GM18861 (cell line): Measurements from ENCODE around the gene CERS6.
"Not testable (repeated sequence)": the region's sequence is repeated elsewhere in the genome, so short reads cannot be mapped to it uniquely, and the experiment has no call there.

Experiments used
- ATAC-seq: cut with Tn5 transposase; IDR thresholded peaks from one replicate; pipeline ENCODE4 v1.9.1; 2021; ENCODE audit not compliant: unreplicated experiment

Gene CERS6

DNA sequence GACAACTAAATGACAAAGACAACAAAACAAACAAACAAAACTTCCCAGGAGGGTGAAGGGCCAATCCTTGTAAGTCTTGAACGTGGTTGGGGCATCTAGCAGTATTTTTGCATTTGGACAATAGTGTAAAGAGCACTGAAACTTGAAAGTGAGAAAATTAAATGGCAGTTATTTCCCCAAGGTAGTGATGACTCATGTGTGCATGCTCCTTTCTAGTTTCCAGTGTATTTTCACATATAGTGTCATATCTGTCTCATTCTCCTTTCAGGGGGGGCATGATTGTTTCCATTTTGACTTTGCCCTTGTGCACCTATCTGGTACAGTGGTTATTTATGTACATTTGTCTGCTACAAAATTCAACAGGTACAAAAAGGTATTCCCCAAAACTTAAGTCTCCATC lies 39.5 kb downstream of the CERS6 start:
- peak; percentile 91 for ATAC-seq

DNA sequence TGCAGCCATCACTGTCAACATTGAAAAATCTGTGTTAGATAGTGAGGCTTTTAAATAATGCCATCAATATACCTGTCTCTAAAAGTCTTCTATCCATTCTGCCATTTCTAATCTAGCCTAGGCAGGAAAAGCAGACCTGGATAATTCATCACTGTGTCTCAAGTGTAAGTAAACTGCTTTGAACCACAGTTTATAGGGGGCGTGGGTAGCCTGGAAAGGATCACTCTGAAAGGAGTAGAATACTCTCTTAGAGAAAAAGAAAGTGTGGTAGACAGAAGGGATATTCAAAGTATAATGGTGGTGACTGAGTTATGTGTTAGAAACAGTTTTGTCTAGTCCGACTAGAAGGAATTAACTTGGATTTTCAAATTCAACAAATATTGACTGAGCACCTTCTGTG lies 40.8 kb downstream of the CERS6 start:
- no peak for ATAC-seq

DNA sequence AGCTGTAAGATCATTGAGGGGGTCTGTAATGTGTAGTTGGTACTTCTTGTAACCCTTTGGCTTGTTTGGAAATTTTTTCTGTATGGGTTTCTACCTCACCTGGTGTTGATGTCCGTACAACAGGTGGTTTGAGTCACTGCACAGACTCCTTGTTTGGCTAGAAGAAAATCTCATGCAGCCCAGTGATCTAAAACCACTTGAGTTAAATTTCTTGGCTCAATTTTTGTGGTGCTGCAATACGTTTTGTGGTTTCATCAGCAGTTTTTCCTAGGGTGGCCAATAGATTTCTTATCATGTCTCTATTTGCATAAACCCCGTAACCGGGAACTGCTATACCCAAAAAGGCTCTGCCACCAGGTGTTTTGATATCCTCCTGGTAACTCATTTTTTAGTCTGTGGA lies 43.4 kb downstream of the CERS6 start:
- ATAC-seq: no peak

DNA sequence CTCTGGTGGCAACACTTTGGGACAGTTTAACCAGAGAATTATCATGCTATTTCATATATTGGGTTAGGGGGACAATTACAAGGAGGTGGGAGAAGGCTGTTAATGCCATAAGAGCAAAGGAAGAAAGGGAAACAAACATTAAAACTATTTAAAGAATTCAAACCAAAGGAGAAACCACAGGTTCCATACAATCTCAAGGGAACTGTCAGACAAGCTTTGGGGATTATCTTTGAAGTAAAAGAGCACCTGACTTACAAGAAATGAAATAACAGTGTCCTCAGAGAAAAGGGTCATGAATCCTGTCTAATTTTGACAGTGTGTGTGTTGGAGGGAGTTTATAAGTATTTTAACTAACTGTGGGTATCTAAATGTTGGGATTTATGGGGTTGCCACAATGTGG lies 44.4 kb downstream of the CERS6 start:
- no peak for ATAC-seq

DNA sequence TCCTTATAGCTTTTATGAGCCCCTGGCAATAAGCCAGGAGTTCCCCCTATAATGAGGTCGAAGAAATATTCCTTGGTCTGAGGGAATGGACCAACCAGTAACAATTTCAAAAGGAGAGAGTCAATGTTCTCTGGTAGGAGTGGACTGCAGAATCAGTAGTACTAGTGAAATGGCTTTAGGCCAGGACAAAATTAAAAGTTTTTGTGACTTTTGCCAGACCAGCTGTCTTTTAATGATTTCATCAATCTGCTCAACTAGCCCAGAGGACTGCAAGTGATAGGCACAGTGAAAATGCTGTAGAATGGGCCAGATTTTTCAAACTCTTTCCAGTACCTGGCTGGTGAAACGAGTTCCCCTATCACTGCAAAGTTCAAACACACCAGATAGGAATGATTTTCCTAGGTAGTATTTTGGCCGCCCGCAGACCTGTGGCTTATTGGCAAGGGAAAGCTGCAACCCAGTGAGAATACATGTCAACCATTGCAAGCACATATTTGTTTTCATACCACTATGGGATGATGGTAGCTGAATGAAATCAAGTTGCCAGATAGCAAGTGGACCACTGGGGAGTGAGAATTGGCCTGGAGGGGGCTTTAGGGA lies 45.5 kb downstream of the CERS6 start:
- no peak for ATAC-seq

DNA sequence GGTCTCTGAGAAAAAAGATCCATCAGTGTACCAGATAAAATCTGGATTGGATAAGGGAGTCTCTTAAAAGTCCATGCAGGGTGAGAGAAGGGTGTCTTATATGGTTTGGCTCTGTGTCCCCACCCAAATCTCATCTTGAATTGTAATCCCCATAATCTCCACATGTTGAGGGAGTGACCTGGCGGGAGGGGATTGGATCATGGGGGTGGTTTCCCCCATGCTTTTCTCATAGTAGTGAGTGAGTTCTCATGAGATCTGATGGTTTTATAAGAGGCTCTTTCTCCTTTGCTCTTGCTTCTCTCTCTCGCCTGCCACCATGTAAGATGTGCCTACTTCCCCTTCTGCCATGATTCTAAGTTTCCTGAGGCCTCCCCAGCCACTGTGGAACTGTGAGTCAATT lies 46.8 kb downstream of the CERS6 start:
- not testable (repeated sequence) for ATAC-seq

DNA sequence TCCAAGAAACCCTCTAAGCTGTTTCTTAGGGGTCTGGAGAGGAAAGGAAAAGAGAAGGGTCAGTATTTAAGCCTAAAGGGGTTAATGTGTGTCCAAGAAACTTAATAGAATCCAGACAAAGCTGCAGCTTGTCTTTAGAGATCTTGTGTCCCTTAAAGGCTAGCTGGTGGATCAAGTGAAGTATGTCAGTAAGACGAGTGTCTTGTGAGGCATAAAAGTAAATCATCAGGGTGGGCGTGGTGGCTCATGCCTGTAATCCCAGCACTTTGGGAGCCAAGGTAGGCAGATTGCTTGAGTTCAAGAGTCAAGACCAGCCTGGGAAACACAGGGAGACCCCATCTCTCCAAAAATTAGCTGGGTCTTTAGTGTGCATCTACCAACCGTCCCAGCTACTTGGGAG lies 47.8 kb downstream of the CERS6 start:
- ATAC-seq: no peak

DNA sequence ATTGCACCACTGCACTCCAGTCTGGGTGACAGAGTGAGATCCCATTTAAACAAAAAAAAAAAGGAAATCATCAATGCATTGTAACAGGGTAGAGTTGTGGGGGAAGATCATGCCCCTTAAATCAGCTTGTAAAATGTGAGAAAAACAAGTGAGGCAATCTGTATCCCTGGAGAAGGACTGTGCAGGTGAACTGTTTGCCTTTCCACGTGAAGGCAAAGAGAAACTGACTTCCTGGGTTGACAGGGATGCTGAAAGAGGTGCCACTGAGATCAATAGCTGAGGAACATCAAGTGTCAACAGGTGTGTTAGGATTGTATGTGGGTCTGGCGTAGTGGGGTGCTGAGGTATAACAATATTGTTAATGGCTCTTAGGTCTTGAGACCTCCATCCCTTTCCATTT lies 48.3 kb downstream of the CERS6 start:
- no peak for ATAC-seq

DNA sequence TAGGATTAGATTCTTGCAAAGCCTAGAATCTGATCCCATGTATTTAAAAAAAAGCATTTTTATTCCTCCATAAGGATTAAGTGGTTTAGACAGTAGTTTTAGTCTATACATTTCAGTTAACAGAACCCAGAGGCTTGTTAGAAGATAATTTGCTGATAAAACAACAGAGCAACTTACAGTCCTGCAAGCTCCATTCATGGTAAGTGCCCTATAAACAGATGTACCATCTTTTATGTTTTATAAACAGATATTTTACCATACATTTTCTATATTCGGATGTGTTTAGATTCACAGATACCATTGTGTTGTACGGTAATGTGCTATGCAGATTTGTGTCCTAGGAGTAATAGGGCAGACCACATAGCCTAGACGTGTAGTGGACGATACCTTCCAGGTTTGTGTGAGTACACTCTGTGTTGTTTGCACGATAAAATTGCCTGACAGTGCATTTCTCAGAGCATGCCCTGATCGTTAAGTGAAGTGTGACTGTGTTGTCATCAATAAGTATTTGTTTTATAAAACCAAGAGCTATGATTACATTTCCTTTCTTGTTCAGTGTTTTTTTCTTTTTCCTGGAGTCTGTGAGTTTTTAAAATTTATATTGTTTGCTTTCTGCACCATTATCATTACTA lies 54.2 kb downstream of the CERS6 start:
- ATAC-seq: no peak

DNA sequence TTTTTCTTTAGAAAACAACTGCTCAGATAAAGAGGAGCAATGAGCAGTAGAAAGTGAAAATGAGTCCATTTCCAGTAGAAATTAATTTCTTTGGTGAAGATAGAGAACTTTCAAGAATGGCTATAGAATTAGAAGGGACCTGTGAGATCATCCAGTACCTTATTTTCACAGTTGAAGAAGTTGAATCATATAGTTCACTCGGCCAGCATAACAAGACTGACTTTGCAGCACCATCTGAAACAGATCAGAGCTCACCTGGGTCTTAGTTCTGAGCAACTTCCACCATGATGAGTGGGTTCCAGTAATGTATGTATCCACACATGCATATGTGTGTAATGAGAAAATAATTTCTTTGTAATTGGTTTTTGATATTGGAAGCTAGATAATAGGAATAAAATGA lies 58.6 kb downstream of the CERS6 start:
- peak; percentile 24 for ATAC-seq

DNA sequence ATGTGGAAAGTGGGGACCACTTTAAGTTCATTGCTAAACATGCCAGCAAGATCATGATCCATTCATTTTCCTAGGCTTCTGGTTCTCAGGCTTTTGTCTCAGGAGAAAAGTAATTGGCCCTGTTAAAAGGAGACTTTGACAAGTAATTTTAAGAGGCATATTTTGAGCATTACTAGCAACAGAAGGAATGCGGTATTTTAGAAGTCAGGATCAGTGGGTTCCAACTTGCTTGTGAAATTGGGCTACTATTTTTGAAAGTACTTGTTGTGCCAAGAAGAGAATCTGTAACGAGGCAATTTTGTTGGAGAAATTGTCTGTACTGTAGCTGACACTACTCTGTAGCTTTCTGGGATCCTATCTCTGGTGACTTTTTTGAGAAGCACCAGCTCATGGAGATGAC lies 59.4 kb downstream of the CERS6 start:
- ATAC-seq: no peak

DNA sequence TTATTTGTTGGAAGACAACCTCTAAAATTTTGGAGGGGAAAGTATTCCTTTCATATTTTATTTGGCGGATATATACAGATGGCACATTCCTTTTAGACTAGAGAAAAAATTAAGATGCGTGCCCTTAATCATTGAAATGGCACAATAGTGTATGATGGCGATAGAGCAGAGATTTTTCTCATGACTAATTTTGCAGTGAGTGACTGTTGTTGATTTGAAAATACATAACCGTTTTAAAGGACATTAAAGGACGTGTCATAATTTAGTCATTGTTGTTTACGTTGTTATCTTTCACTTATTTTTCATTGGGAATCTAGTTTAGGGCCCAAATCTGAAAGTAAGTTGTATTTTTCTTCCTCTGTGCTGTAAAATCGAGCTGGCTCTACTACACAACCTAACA lies 61.7 kb downstream of the CERS6 start:
- no peak for ATAC-seq

DNA sequence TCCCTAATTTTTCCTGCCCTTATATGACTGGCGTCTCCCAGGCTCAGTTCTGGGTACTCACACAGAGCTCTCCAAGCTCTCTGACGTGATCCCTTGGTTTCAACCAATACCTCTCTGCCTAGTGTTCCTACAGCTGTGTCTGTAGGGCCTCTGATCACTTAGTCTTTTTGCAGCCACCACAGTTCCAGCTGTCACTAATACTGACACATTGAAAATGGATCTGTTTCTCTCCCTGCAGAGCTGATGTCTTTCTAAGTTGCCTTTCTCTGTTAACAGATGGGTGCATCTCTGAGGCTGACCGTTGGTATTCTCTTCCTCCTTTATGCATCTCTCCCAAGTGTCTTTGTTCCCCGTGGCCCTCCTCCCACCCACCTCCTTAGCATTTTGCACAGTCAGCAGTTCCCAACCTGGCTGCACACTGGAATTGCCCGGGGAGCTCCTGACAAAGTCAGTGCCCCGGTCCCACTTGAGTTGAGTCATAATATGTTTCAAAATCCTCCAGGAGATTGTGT lies 62.5 kb downstream of the CERS6 start:
- ATAC-seq: peak; percentile 32

DNA sequence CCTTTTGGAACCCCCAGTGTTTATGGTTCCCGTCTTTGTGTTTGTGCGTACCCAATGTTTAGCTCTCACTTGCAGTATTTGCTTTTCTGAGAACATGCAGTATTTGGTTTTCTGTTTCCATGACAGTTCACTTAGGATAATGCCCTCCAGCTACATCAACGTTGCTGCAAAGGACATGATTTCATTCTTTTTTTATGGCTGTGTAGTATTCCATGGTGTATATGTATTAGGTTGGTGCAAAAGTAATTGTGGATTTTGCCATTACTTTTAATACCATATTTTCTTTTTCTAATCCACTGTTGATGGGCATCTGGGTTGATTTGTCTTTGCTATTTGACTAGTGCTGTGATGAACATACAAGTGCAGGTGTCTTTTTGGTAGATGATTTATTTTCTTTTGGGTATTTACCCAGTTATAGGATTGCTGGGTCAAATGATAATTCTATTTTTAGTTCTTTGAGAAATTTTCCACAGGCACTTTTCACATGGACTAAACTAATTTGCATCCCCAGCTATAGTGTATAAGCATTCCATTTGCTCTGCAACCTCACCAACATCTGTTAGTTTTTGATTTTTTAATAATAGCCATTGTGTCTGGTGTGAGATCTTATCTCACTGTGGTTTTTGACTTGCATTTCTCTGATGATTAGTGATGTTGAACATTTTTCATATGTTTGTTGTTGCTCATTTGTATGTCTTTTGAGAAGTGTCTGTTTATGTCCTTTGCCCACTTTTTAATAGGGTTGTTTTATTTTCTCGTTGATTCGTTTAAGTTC lies 63.6 kb downstream of the CERS6 start:
- no peak for ATAC-seq

DNA sequence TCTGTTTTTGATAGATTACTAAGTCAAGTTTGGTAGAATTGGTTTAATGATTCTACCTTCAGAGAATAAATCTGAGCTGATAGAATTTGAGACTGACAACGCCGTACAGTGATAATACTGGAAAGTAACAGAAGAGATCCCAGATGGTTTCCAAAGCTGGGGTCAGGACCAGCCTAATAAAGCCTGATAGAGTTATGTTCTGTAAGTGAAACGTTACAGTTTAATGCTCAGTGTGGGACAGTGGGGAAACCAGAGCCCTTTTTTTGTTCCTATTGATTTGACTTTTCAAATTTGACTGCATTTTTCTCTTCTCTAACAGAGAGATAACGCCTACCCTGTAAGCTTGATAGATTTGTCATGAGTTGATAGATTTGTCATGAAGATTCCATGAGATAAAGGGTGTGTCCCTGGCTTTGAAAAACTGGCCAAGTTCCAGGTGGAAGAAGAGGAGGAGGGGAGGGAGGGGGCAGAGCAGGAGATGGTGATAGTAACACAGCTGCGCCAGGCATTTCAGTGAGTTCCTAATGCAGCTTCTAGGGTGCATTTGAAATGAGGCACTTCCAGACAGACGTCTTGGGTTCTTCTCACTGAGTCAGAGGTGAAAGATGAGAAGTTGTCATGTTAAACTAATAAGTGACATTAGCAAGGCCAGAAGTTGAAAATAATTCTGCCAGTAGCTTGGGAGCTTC lies 65.1 kb downstream of the CERS6 start:
- no peak for ATAC-seq

DNA sequence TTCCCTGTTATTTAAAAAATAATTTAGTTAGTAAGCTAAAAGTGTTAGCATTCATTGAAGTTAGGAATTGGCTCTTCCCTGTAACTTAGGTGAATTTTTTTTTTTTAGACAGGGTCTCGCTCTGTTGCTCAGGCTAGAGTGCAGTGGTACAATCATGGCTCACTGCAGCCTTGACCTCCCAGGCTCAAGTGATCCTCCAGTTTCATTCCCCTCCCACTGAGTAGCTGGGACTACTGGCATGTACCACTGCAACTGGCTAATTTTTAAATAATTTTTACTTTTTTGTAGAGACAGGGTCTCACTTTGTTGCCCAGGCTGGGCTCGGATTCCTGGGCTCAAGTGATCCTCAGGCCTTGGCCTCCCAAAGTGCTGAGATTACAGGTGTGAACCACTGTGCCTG lies 66.4 kb downstream of the CERS6 start:
- no peak for ATAC-seq

DNA sequence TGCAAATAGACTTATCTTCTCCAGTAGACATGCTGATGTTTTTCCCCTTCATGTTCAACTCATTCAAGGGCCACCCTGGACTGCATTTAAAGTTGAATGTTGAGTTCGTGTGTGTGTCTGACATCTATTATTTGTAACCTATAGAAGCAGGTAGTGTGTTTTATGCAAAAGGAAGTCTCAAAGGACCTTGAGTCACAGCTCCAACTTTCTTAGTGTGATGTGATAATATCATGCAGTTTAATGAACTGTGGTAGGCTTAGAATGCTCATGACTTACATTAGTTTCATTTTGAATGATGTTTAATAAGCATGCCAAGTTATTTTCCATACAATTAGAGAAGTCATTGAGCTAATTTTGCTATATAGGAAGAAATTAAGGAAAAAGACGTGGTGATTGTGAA lies 67.9 kb downstream of the CERS6 start:
- ATAC-seq: no peak

DNA sequence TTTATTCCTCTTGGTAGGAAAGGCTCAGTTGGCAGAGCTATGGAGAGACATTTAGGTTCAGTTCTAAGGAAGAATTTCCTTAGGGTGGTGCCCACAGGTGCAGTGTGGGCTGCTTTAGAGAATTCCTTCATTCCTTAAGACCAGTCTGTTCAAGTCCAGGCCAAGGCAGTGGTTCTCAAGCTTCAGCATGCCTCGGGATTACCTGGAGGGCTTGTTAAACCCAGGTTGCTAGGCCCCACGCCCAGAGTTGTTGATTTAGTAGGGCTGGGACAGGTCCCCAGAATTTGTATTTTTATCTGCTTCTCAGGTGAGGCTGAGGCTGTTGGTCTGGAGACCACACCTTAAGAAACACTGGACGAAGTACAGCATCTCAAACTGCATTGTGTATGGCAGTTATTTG lies 68.9 kb downstream of the CERS6 start:
- ATAC-seq: no peak

DNA sequence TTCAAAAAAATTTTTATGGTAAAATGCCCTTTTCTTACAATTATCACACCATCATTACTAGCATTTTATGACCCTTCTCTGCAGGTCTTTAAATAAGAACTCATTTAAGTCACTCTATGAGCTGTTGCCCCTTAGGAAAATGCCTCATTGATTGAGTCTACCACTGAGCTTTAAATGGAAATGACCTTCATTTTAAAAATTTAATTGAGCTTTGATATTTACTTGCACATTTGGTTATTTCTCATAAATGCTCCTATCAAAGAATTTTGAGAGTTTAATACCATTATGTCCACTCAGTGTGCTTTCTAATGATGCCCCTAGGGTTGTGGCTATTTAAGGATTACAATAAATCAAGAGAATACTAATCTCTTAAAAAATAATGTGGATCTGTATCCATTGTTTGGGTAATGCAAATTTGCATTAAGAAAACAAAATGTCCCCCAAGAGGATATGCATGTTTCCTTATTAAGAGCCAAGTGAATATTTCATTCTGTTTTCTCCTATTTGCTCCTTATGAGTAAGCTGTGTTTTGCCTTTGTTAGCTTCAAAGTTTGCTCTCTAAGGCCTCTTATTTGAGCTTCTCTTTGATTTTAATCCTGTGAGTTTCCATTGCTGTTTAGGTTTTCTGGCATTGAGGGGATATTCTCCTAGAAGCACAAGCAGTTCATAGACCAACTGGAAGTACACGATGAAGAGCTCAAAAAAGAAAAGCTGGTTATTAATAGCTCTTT lies 69.8 kb downstream of the CERS6 start:
- ATAC-seq: no peak

DNA sequence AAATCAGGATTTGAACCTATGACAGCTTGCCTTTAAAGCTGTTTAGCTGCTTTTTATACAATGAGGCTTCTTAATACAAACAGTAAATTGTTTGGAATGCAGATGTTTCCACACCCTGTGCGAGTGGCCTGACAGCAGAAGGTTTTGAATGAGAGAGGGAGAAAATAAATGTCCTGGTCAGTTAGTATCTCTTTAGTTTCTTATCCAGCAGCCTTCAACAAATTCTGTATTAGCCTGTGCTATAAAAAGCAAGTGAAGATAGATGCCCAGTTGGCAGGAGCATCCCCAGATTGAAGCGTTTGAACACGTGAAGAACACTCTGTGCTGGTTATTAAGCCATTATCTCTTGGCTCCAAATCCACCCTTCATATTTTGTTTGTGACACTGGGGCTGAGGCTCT lies 70.6 kb downstream of the CERS6 start:
- ATAC-seq: no peak

DNA sequence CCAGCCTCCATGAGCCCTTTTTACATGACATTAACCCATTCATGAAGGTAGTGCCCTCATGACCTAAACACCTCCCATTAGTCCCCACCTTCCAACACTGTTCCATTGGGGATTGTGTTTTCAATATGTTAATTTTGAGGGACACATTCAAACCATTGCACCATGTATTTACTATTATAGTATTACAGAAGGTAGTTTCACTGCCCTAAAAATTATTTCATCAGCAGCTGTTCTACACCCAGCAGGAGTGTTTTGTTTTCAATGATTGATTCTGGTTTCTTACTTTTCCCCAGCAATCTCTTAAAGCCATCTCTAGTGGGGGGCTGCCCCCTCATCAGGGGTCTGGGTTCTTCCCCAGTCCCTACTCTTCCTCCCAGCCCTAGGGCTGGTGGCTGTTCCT lies 71.9 kb downstream of the CERS6 start:
- ATAC-seq: no peak
